ENCODE results near the gene QPRT. TPM values are rescaled to one million over a fixed set of nuclear protein-coding genes. Genes with fewer than 3 reads are reported as not detected.
"Not testable (repeated sequence)": the region's sequence is repeated elsewhere in the genome, so short reads cannot be mapped to it uniquely, and the experiment has no call there.

QPRT gene
- total and polyA plus RNA-seq, 12 donors, result 3.8 to 34.1 (median 24.6) TPM

- no peak for TF ChIP-seq CTCF (IDR thresholded peaks at IDR 0.05)
- WGBS, 2 donors, result 80 to 91% methylated on average over 34 to 35 of the region's 35 CpGs
- Histone ChIP-seq H3K27ac (peak overlapping the region in 1 of 10 donors; percentile 85), H3K4me3 (peak overlapping the region in 3 of 10 donors; percentile 7 to 58 (median 10)), H3K4me1 (peaks cover 0 to 56% (median 0%) of the 10 kb centered on the region in 9 donors), H3K27me3 (peaks cover 0 to 7% (median 0%) of the 10 kb centered on the region in 7 donors), H3K36me3 (no peaks in the 10 kb centered on the region), H3K9me3 (no peaks in the 10 kb centered on the region)
- DNase-seq, result no peak
- ATAC-seq, result peak in 4 of 8 donors; percentile 6 to 36 (median 14)
- intact Hi-C loops (cut with DNase I), result no loop called here
These were observed 14.7 kb upstream of the QPRT start for GRCh38 chr16:29664091-29664921.

- DNase-seq (no peak), ATAC-seq (peak in 1 of 8 donors; percentile 7)
- intact Hi-C loops (cut with DNase I), result no loop called here
- Histone ChIP-seq H3K27ac (peak overlapping the region in 1 of 10 donors; percentile 55), H3K27me3 (peaks cover 0 to 7% (median 0%) of the 10 kb centered on the region in 7 donors), H3K9me3 (no peaks in the 10 kb centered on the region), H3K4me1 (peaks cover 0 to 56% (median 0%) of the 10 kb centered on the region in 9 donors), H3K36me3 (no peaks in the 10 kb centered on the region), H3K4me3 (peak overlapping the region in 1 of 10 donors; percentile 58)
- 74 to 80% methylated on average over 15 of the region's 15 CpGs for WGBS, 2 donors
- TF ChIP-seq CTCF (IDR thresholded peaks at IDR 0.05), result no peak
These were observed 13.5 kb upstream of the QPRT start for GRCh38 chr16:29665294-29666077.

GRCh38 chr16:29667322-29667610 is 11.7 kb upstream of the QPRT start:
- Histone ChIP-seq H3K4me1 (peaks cover 0 to 49% (median 0%) of the 10 kb centered on the region in 9 donors), H3K27ac (peak overlapping the region in 1 of 10 donors; percentile 64), H3K4me3 (peak overlapping the region in 1 of 10 donors; percentile 58)
- H3K9me3 ChIP-seq; DNase-seq; ATAC-seq; H3K27me3 ChIP-seq; H3K36me3 ChIP-seq; intact Hi-C loops (cut with DNase I): not testable (repeated sequence)
- 82 to 96% methylated on average over 6 of the region's 6 CpGs for WGBS, 2 donors

- 97% methylated on average over 12 of the region's 12 CpGs for WGBS, 2 donors
- Histone ChIP-seq H3K9me3 (no peaks in the 10 kb centered on the region), H3K4me1 (peaks cover 0 to 44% (median 0%) of the 10 kb centered on the region in 9 donors), H3K4me3 (no peak overlapping the region), H3K27me3 (peaks cover 0 to 7% (median 0%) of the 10 kb centered on the region in 7 donors), H3K27ac (no peak overlapping the region), H3K36me3 (no peaks in the 10 kb centered on the region)
- intact Hi-C loops (cut with DNase I), result no loop called here
- ATAC-seq (no peak), DNase-seq (no peak)
- TF ChIP-seq CTCF (IDR thresholded peaks at IDR 0.05), result no peak
These were observed 11.2 kb upstream of the QPRT start for GRCh38 chr16:29667755-29668154.

Measured in heart right ventricle (tissue), 16 donors.